Activated naive CD4-positive, alpha-beta T cell treated with anti-CD3 and anti-CD28 coated beads, Interleukin-2, amount 50 U/mL, for 16 hours (primary cell): Measurements from ENCODE around the gene GOLGA8A.
"Not testable (repeated sequence)": the region's sequence is repeated elsewhere in the genome, so short reads cannot be mapped to it uniquely, and the experiment has no call there.

Source experiments
- DNase-seq: peaks from one replicate; pipeline ENCODE4 v3.0.0-alpha.2; 2020

GOLGA8A gene

GRCh38 chr15:34408973-34409372 lies 28.6 kb downstream of the GOLGA8A start:
- DNase-seq, result not testable (repeated sequence)

GRCh38 chr15:34403899-34404298 lies 33.7 kb downstream of the GOLGA8A start:
- DNase-seq, result not testable (repeated sequence)

DNA sequence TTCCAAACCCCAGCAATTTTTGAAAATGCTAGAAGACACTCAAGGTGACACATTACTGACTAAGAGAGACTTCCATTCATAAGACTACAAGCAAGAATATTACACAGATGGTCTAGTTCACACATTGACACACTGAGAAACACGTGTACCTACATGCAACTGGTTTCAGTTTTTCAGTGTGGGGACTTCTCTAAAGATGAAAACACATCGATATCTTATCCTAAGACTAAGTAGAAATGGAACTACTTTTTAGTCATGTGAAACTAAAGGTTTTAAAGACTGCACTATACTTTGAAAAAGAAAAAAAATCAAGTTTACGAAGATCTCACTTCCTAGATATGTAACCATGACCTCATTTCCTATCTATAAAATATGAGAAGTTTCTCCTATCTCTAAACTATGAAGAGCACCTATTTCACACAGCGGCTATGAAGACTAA lies 34.4 kb downstream of the GOLGA8A start:
- DNase-seq, result not testable (repeated sequence)

GRCh38 chr15:34397637-34398259 lies 39.9 kb downstream of the GOLGA8A start:
- DNase-seq, result not testable (repeated sequence)

GRCh38 chr15:34392981-34393380 lies 44.6 kb downstream of the GOLGA8A start:
- not testable (repeated sequence) for DNase-seq

- not testable (repeated sequence) for DNase-seq
Measured at GRCh38 chr15:34389594-34390086, 48.0 kb downstream of the GOLGA8A start.
